ENCODE results near the gene PLEKHG4.

The PLEKHG4 gene

DNA sequence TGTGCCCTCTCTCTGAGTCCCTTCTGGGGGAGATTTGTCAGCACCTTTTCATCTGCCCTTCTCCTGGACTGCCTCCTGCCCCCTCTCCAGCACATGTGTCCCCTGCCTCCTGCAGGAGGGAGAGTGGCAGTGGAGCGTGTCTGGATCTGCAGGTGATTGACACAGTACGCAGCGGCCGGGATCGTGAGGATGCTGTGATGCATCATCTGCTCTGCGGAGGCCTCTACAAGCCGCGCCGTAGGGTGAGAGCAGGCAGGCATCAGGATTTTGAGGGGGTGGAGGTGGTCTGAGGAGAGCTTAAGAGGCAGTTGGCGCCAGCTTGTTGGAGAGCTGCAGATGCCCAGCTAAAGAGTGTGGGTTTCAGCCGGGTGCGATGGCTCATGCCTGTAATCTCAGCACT, 19.6 kb upstream of the PLEKHG4 start:
- no peak for DNase-seq (ENCODE audit: low read depth)
- no peak overlapping the region for H3K4me3 ChIP-seq (replicated peaks; ENCODE audit: low read depth, low read length)
- TF ChIP-seq, protein P1, sequence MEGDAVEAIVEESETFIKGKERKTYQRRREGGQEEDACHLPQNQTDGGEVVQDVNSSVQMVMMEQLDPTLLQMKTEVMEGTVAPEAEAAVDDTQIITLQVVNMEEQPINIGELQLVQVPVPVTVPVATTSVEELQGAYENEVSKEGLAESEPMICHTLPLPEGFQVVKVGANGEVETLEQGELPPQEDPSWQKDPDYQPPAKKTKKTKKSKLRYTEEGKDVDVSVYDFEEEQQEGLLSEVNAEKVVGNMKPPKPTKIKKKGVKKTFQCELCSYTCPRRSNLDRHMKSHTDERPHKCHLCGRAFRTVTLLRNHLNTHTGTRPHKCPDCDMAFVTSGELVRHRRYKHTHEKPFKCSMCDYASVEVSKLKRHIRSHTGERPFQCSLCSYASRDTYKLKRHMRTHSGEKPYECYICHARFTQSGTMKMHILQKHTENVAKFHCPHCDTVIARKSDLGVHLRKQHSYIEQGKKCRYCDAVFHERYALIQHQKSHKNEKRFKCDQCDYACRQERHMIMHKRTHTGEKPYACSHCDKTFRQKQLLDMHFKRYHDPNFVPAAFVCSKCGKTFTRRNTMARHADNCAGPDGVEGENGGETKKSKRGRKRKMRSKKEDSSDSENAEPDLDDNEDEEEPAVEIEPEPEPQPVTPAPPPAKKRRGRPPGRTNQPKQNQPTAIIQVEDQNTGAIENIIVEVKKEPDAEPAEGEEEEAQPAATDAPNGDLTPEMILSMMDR (IDR thresholded peaks at IDR 0.05; ENCODE audit: low read length, missing control alignments): no peak

DNA sequence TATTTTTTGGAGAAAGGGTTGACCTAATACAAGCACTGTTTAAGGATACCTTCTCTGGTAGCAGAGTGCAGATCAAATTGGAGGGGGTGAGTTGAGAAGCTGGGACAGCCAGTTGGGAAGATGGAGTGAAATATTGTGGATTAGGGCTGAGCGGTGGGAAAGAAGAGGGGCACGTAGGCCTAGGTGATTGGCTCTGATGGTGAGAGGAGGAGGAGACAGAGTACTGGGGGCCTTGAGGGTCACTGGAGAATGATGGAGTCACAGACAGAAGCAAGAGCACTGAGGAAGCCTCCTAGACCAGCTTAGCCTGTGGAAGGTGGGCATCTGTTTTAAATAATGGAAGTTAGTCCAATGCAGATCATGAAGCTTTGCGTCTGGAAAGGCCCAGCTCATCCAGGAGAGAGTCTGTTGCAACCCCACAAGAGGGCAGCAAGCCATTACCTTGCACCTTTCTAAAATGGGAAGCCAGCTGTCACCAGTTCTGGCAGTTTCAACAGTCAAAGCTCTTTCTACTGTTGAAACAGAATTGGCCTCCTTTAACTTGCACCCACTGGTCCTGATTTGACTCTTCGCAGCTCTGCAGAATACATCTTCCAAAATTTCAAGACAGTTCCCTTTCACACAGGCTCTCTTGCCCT, 18.8 kb upstream of the PLEKHG4 start:
- H3K4me3 ChIP-seq (replicated peaks; ENCODE audit: low read depth, low read length): no peak overlapping the region
- TF ChIP-seq, protein P1 (IDR thresholded peaks at IDR 0.05; ENCODE audit: low read length, missing control alignments): peak; percentile 81
- peak; percentile 79 for DNase-seq (ENCODE audit: low read depth)

DNA sequence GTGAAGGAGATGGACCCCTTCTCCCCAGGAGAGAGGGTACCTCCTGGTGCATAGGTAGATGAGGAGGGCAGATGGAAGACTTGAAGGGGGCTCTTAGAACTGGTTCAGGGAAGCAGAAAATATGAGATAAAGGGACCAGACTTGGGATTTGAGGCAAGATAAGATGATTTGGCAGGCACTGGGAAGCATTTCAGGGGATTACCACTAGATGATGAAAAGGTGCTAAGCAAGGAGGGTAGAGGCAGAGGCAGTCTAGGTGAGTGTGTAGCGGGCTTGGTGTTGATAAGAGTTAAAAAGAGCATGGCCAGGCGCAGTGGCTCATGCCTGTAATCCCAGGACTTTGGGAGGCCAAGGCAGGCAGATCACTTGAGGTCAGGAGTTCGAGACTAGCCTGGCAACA, 16.1 kb upstream of the PLEKHG4 start:
- TF ChIP-seq, protein P1 (IDR thresholded peaks at IDR 0.05; ENCODE audit: low read length, missing control alignments): no peak
- DNase-seq (ENCODE audit: low read depth): no peak
- H3K4me3 ChIP-seq (replicated peaks; ENCODE audit: low read depth, low read length): no peak overlapping the region

GRCh38 chr16:67264277-67264676, 15.1 kb upstream of the PLEKHG4 start:
- TF ChIP-seq, protein P1 (IDR thresholded peaks at IDR 0.05; ENCODE audit: low read length, missing control alignments): peak; percentile 5
- no peak for DNase-seq (ENCODE audit: low read depth)
- H3K4me3 ChIP-seq (replicated peaks; ENCODE audit: low read depth, low read length): no peak overlapping the region

GRCh38 chr16:67264866-67265265, 14.5 kb upstream of the PLEKHG4 start:
- H3K4me3 ChIP-seq (replicated peaks; ENCODE audit: low read depth, low read length): no peak overlapping the region
- DNase-seq (ENCODE audit: low read depth): no peak
- TF ChIP-seq, protein P1 (IDR thresholded peaks at IDR 0.05; ENCODE audit: low read length, missing control alignments): no peak

DNA sequence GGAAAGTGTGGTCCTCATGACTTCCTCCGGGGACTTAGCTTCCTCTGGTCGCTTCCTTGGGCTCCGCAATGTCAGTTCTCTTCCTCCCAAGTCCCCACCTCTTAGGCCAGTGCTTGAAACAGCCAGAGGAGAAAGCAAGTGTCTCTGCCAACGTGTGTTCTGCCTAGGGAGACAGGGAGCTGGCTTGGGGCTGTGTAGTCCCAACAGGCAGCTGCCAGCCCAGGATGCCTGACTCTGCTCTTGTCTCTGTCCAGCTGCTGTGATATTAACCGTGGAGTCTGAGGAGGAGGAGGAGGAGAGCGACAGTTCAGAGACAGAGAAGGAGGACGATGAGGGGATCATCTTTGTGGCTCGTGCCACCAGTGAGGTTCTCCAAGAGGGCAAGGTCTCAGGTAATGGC, 13.5 kb upstream of the PLEKHG4 start:
- TF ChIP-seq, protein P1 (IDR thresholded peaks at IDR 0.05; ENCODE audit: low read length, missing control alignments): no peak
- H3K4me3 ChIP-seq (replicated peaks; ENCODE audit: low read depth, low read length): no peak overlapping the region
- no peak for DNase-seq (ENCODE audit: low read depth)

- H3K4me3 ChIP-seq (replicated peaks; ENCODE audit: low read depth, low read length): no peak overlapping the region
- peak; percentile 91 for DNase-seq (ENCODE audit: low read depth)
- TF ChIP-seq, protein P1 (IDR thresholded peaks at IDR 0.05; ENCODE audit: low read length, missing control alignments): no peak
Observed at GRCh38 chr16:67268136-67268579, 11.2 kb upstream of the PLEKHG4 start.

Data from fibroblast of pulmonary artery (primary cell).